Liver (tissue), 9 donors: ENCODE data around the gene TMEM82. TPM values are rescaled to one million over a fixed set of nuclear protein-coding genes. Genes with fewer than 3 reads are reported as not detected.

Experiments
- DNase-seq: peaks from one replicate; pipeline ENCODE4 v3.0.0-alpha.2; 2017; ENCODE audit warnings: low spot score
- H3K27ac ChIP-seq, 2 donors: one replicate each; pipeline ENCODE4 v1.7.0; 2013; ENCODE audit warnings: inconsistent platforms in 2 of 2, low read length in 2 of 2, control low read depth in 1 of 2, low read depth in 1 of 2, mild to moderate bottlenecking in 1 of 2
- H3K27me3 ChIP-seq, 4 donors: one replicate each; pipeline versions ENCODE4 v1.6.1 to v1.7.0; 2013; ENCODE audit warnings: low read length in 3 of 4, inconsistent platforms in 1 of 4, mild to moderate bottlenecking in 1 of 4, moderate library complexity in 1 of 4; ENCODE audit not compliant: control insufficient read depth in 4 of 4, insufficient read depth in 4 of 4
- H3K36me3 ChIP-seq, 4 donors: one replicate each; pipeline versions ENCODE4 v1.6.1 to v1.7.0; 2013; ENCODE audit warnings: low read length in 3 of 4, mild to moderate bottlenecking in 3 of 4, low read depth in 1 of 4, moderate library complexity in 1 of 4; ENCODE audit not compliant: control insufficient read depth in 4 of 4, insufficient read depth in 3 of 4
- H3K4me1 ChIP-seq, 4 donors: one replicate each; pipeline versions ENCODE4 v1.6.1 to v1.7.0; 2013; ENCODE audit warnings: low read length in 3 of 4, mild to moderate bottlenecking in 3 of 4, moderate library complexity in 1 of 4; ENCODE audit not compliant: control insufficient read depth in 4 of 4, insufficient read depth in 4 of 4
- H3K4me3 ChIP-seq, 3 donors: one replicate each; pipeline versions ENCODE4 v1.6.1 to v1.7.0; 2013; ENCODE audit warnings: low read length in 3 of 3, control low read depth in 1 of 3, low read depth in 1 of 3, mild to moderate bottlenecking in 1 of 3
- H3K9ac ChIP-seq, 2 donors: one replicate each; pipeline ENCODE4 v1.7.0; 2013; ENCODE audit warnings: low read length in 2 of 2, mild to moderate bottlenecking in 2 of 2, moderate library complexity in 2 of 2, control low read depth in 1 of 2, low read depth in 1 of 2
- H3K9me3 ChIP-seq, 4 donors: one replicate each; pipeline versions ENCODE4 v1.6.1 to v1.7.0; 2013; ENCODE audit warnings: low read length in 3 of 4; ENCODE audit not compliant: control insufficient read depth in 4 of 4
- ATF3 ChIP-seq: IDR thresholded peaks from 2 replicates; pipeline ENCODE4 v1.6.1; 2016; ENCODE audit warnings: antibody characterized with exemption
- CTCF ChIP-seq: fragments of 150-350 bp; IDR thresholded peaks from 2 replicates; pipeline ENCODE4 v1.5.1; 2017; ENCODE audit warnings: improper control_type of control experiment, low read depth, low read length; ENCODE audit not compliant: missing input control
- EGR1 ChIP-seq, 2 donors: IDR thresholded peaks; 2 replicates each; pipeline ENCODE4 v1.6.1; 2016 to 2018; ENCODE audit warnings: antibody characterized with exemption in 2 of 2, low read depth in 2 of 2
- FOXA1 ChIP-seq: IDR thresholded peaks from 2 replicates; pipeline ENCODE4 v1.6.1; 2016; ENCODE audit warnings: antibody characterized with exemption
- FOXA2 ChIP-seq: IDR thresholded peaks from 2 replicates; pipeline ENCODE4 v1.6.1; 2016; ENCODE audit warnings: antibody characterized with exemption
- GABPA ChIP-seq, 2 donors: IDR thresholded peaks in 1 of 2; conservative IDR thresholded peaks in 1 of 2; 2 replicates each; pipeline ENCODE4 v1.6.1; 2016; ENCODE audit warnings: antibody characterized with exemption in 2 of 2, mild to moderate bottlenecking in 1 of 2, moderate library complexity in 1 of 2
- HNF4A ChIP-seq, 2 donors: conservative IDR thresholded peaks; 2 replicates each; pipeline ENCODE4 v1.6.1; 2016; ENCODE audit warnings: antibody characterized with exemption in 2 of 2, mild to moderate bottlenecking in 2 of 2
- HNF4G ChIP-seq: IDR thresholded peaks from 2 replicates; pipeline ENCODE4 v1.6.1; 2016; ENCODE audit warnings: antibody characterized with exemption
- JUND ChIP-seq, 2 donors: IDR thresholded peaks; 2 replicates each; pipeline ENCODE4 v1.6.1; 2016; ENCODE audit warnings: antibody characterized with exemption in 2 of 2
- MAX ChIP-seq: IDR thresholded peaks from 2 replicates; pipeline ENCODE4 v1.6.1; 2016; ENCODE audit warnings: antibody characterized with exemption
- NR2F2 ChIP-seq: IDR thresholded peaks from 2 replicates; pipeline ENCODE4 v1.6.1; 2016; ENCODE audit warnings: antibody characterized with exemption
- RAD21 ChIP-seq, 2 donors: IDR thresholded peaks; 2 replicates each; pipeline ENCODE4 v1.6.1; 2016; ENCODE audit warnings: antibody characterized with exemption in 2 of 2, mild to moderate bottlenecking in 2 of 2
- REST ChIP-seq: IDR thresholded peaks from 2 replicates; pipeline ENCODE4 v1.6.1; 2016; ENCODE audit warnings: antibody characterized with exemption, mild to moderate bottlenecking
- RXRA ChIP-seq, 2 donors: IDR thresholded peaks; 2 replicates each; pipeline ENCODE4 v1.6.1; 2017 to 2018; ENCODE audit warnings: antibody characterized with exemption in 2 of 2, mild to moderate bottlenecking in 1 of 2
- SP1 ChIP-seq: IDR thresholded peaks from 2 replicates; pipeline ENCODE4 v1.6.1; 2018; ENCODE audit warnings: antibody characterized with exemption, mild to moderate bottlenecking
- TAF1 ChIP-seq: conservative IDR thresholded peaks from 2 replicates; pipeline ENCODE4 v1.6.1; 2016; ENCODE audit warnings: antibody characterized with exemption, mild to moderate bottlenecking
- YY1 ChIP-seq: IDR thresholded peaks from 2 replicates; pipeline ENCODE4 v1.6.1; 2016; ENCODE audit warnings: antibody characterized with exemption, mild to moderate bottlenecking
- ZBTB33 ChIP-seq: IDR thresholded peaks from 2 replicates; pipeline ENCODE4 v1.6.1; 2016; ENCODE audit warnings: antibody characterized with exemption
- WGBS: extraction: QIAGEN DNeasy Blood & Tissue Kit; methylation state at CpG from one replicate; pipeline ENCODE4 v1.1.7; 2013; 5-methylcytosine and 5-hydroxymethylcytosine counted together
- polyA plus RNA-seq, 2 donors: library from polyadenylated mRNA; stranded (reverse) in 1 of 2; unstranded in 1 of 2; fragments of 200-250 nt in 1 of 2; fragments of >200 nt in 1 of 2; fragmentation: Nextera tagmentation in 1 of 2; extraction: Ambion mirVana in 1 of 2; gene quantifications; one replicate each; pipeline versions ENCODE4 v1.2.1 to v1.2.3, GENCODE V29; 2013 to 2015
- total RNA-seq, 2 donors: library from RNA; depleted of rRNA; stranded (reverse); fragments of >200 nt; gene quantifications; one replicate each; pipeline ENCODE4 v1.2.3, GENCODE V29; 2014
- donor health status: healthy.
- donor health status: healthy.
- donor health status: healthy.
- donor health status: healthy.
- donor health status: healthy.

TMEM82 gene
- total and polyA plus RNA-seq, 4 donors = 5.6 to 26.3 (median 13.4) TPM

GRCh38 chr1:15764269-15764764 lies 22.0 kb downstream of the TMEM82 start (continued):
- no peak for TF ChIP-seq REST
- TF ChIP-seq ATF3 = no peak
- no peak for TF ChIP-seq JUND (IDR thresholded peaks at IDR 0.05)
- no peak for TF ChIP-seq NR2F2
- no peak for TF ChIP-seq YY1
- no peak for TF ChIP-seq FOXA1
- TF ChIP-seq FOXA2 = no peak
- TF ChIP-seq EGR1 (IDR thresholded peaks at IDR 0.05; ENCODE audit: low read depth in 2 of 2) = no peak
- no peak for TF ChIP-seq MAX
- no peak for TF ChIP-seq RAD21 (IDR thresholded peaks at IDR 0.05)
- TF ChIP-seq HNF4A (conservative IDR thresholded peaks at IDR 0.05) = no peak
- no peak for TF ChIP-seq GABPA (IDR thresholded peaks at IDR 0.05 in 1 of 2, conservative IDR thresholded peaks at IDR 0.05 in 1 of 2)

GRCh38 chr1:15764890-15765289 lies 22.6 kb downstream of the TMEM82 start:
- no peak for DNase-seq
- WGBS = 92% methylated on average over 15 of the region's 15 CpGs
- no peaks in the 10 kb centered on the region for H3K9me3 ChIP-seq
- H3K4me1 ChIP-seq = peaks cover 0 to 3% (median 0%) of the 10 kb centered on the region in 4 donors
- no peak overlapping the region for H3K27ac ChIP-seq
- no peaks in the 10 kb centered on the region for H3K27me3 ChIP-seq
- no peak overlapping the region for H3K9ac ChIP-seq
- H3K4me3 ChIP-seq = no peak overlapping the region
- H3K36me3 ChIP-seq = peaks cover 0 to 4% (median 0%) of the 10 kb centered on the region in 4 donors
- TF ChIP-seq JUND (IDR thresholded peaks at IDR 0.05) = no peak
- TF ChIP-seq RAD21 (IDR thresholded peaks at IDR 0.05) = no peak
- no peak for TF ChIP-seq FOXA2
- TF ChIP-seq EGR1 (IDR thresholded peaks at IDR 0.05; ENCODE audit: low read depth in 2 of 2) = no peak
- no peak for TF ChIP-seq HNF4G
- no peak for TF ChIP-seq RXRA (IDR thresholded peaks at IDR 0.05)
- no peak for TF ChIP-seq GABPA (IDR thresholded peaks at IDR 0.05 in 1 of 2, conservative IDR thresholded peaks at IDR 0.05 in 1 of 2)
- no peak for TF ChIP-seq ZBTB33
- no peak for TF ChIP-seq CTCF
- no peak for TF ChIP-seq ATF3
- TF ChIP-seq TAF1 = no peak
- TF ChIP-seq YY1 = no peak
- TF ChIP-seq NR2F2 = no peak
- no peak for TF ChIP-seq REST
- no peak for TF ChIP-seq MAX
- TF ChIP-seq FOXA1 = no peak
- no peak for TF ChIP-seq HNF4A (conservative IDR thresholded peaks at IDR 0.05)
- no peak for TF ChIP-seq SP1
